DND-41 (cell line): ENCODE results near the gene RPS6KB2.

Experiments used
- ATAC-seq: fragments of 200-7000 bp; cut with Tn5 transposase; 3 replicates; pipeline ENCODE4 v1.9.1; 2021; ENCODE audit warnings: low read depth; ENCODE audit not compliant: insufficient read depth
- DNase-seq: peaks from one replicate; pipeline ENCODE4 v3.0.0-alpha.2; 2020
- H2AFZ ChIP-seq: 2 replicates; pipeline ENCODE4 v1.6.0; 2012; ENCODE audit warnings: low read depth, low read length
- H3K27ac ChIP-seq: 2 replicates; pipeline ENCODE4 v1.5.1; 2012; ENCODE audit warnings: low read length, inconsistent platforms
- H3K27me3 ChIP-seq: fragments of 200-600 bp; sonication (generic); 2 replicates; pipeline ENCODE4 v1.6.0; 2012; ENCODE audit warnings: low read length, mild to moderate bottlenecking, inconsistent platforms; ENCODE audit not compliant: insufficient read depth, poor library complexity
- H3K36me3 ChIP-seq: 2 replicates; pipeline ENCODE4 v1.5.1; 2012; ENCODE audit warnings: low read length, inconsistent platforms; ENCODE audit not compliant: insufficient read depth
- H3K4me1 ChIP-seq: 2 replicates; pipeline ENCODE4 v1.5.1; 2012; ENCODE audit warnings: mild to moderate bottlenecking, low read length; ENCODE audit not compliant: insufficient read depth
- H3K4me2 ChIP-seq: 2 replicates; pipeline ENCODE4 v1.6.0; 2012; ENCODE audit warnings: mild to moderate bottlenecking, moderate library complexity, low read length, inconsistent platforms; ENCODE audit not compliant: insufficient read depth
- H3K4me3 ChIP-seq, 2 experiments: fragments of 200-600 bp in 1 of 2; shearing (Covaris generic) in 1 of 2; 2 replicates each; pipeline ENCODE4 v1.5.1; 2012 to 2016; ENCODE audit warnings: inconsistent platforms in 2 of 2, low read length in 2 of 2, mild to moderate bottlenecking in 2 of 2, low read depth in 1 of 2, moderate library complexity in 1 of 2
- H3K79me2 ChIP-seq: 2 replicates; pipeline ENCODE4 v1.6.0; 2012; ENCODE audit warnings: low read length, inconsistent platforms; ENCODE audit not compliant: insufficient read depth
- H3K9ac ChIP-seq: 2 replicates; pipeline ENCODE4 v1.6.0; 2012; ENCODE audit warnings: low read depth, mild to moderate bottlenecking, inconsistent platforms, low read length, moderate library complexity
- H3K9me3 ChIP-seq: 2 replicates; pipeline ENCODE4 v1.5.1; 2012; ENCODE audit warnings: low read length, moderate library complexity, mild to moderate bottlenecking, inconsistent platforms; ENCODE audit not compliant: insufficient read depth, severe bottlenecking
- H4K20me1 ChIP-seq: 2 replicates; pipeline ENCODE4 v1.6.0; 2012; ENCODE audit warnings: low read length; ENCODE audit not compliant: insufficient read depth
- CTCF ChIP-seq: IDR thresholded peaks from 2 replicates; pipeline ENCODE4 v1.5.1; 2012; ENCODE audit warnings: borderline replicate concordance, low read length, moderate library complexity, mild to moderate bottlenecking; ENCODE audit not compliant: poor library complexity, severe bottlenecking; ENCODE audit errors: extremely low read depth
- EZH2 ChIP-seq: IDR thresholded peaks from 3 replicates; pipeline ENCODE4 v1.6.1; 2012; ENCODE audit warnings: borderline replicate concordance, low read depth, mild to moderate bottlenecking, moderate library complexity, low read length, inconsistent platforms; ENCODE audit not compliant: severe bottlenecking

Gene RPS6KB2

GRCh38 chr11:67448220-67448609 lies 19.9 kb downstream of the RPS6KB2 start:
- Histone ChIP-seq H3K4me3 (no peak overlapping the region), H3K4me1 (peaks cover 23% of the 10 kb centered on the region), H4K20me1 (no peaks in the 10 kb centered on the region), H3K36me3 (no peaks in the 10 kb centered on the region), H3K27ac (no peak overlapping the region), H3K4me2 (no peak overlapping the region), H3K9ac (no peak overlapping the region), H3K27me3 (no peaks in the 10 kb centered on the region), H3K79me2 (peaks cover 6% of the 10 kb centered on the region; the same call in 1 of the 2 replicates), H3K9me3 (no peaks in the 10 kb centered on the region), H2AFZ (no peak overlapping the region)
- ATAC-seq (no peak), DNase-seq (no peak)
- no peak for TF ChIP-seq EZH2
- no peak for TF ChIP-seq CTCF

DNA sequence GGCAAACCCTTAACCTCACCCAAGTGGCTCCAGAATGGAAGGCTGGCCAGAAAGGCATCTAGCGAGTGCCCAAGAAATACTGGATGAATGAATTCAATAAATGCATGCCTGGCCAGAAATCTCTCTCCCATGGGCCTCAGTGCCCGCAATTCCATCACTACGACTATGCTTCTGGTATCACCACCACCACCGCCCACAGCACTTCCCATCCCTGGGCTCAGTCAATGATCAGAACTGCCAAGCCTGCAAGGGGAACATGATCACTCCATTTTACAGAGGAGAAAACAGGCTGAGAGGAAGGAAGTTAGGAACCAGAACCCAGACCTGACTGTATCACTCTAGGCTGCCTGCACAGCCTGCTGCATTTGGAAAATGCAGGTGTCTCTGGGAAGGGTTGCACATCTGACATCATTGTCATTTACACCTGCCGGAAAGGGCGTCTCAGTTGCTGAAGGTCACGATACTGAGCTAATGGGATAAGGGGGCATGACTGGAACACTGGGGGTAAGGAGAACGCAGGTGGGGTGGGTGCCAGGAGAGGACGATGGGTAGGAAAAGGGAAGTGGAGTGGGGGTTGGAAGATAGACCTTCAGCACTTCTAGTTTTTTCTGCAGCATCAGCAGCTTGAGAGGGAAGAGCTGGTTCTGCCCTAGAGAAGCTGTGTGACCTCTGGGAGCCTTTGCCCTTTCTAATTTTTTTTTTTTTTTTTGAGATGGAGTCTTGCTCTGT lies 21.0 kb downstream of the RPS6KB2 start:
- H2AFZ ChIP-seq: no peak overlapping the region
- H3K36me3 ChIP-seq: no peaks in the 10 kb centered on the region
- no peak for ATAC-seq
- TF ChIP-seq CTCF: no peak
- TF ChIP-seq EZH2: no peak
- no peaks in the 10 kb centered on the region for H4K20me1 ChIP-seq
- no peaks in the 10 kb centered on the region for H3K9me3 ChIP-seq
- H3K9ac ChIP-seq: no peak overlapping the region
- H3K4me1 ChIP-seq: peaks cover 14% of the 10 kb centered on the region
- no peaks in the 10 kb centered on the region for H3K27me3 ChIP-seq
- no peak for DNase-seq
- H3K27ac ChIP-seq: no peak overlapping the region
- peaks cover 6% of the 10 kb centered on the region; the same call in 1 of the 2 replicates for H3K79me2 ChIP-seq
- no peak overlapping the region for H3K4me2 ChIP-seq
- H3K4me3 ChIP-seq: no peak overlapping the region

- Histone ChIP-seq H4K20me1 (no peaks in the 10 kb centered on the region), H3K4me2 (no peak overlapping the region), H3K79me2 (no peaks in the 10 kb centered on the region), H3K36me3 (no peaks in the 10 kb centered on the region), H3K9ac (no peak overlapping the region), H3K27me3 (no peaks in the 10 kb centered on the region), H3K4me3 (no peak overlapping the region), H3K27ac (no peak overlapping the region), H3K4me1 (no peaks in the 10 kb centered on the region), H3K9me3 (no peaks in the 10 kb centered on the region), H2AFZ (no peak overlapping the region)
- ATAC-seq: no peak
- DNase-seq: no peak
- TF ChIP-seq CTCF (no peak), EZH2 (no peak)
These were observed 22.7 kb downstream of the RPS6KB2 start for GRCh38 chr11:67450796-67451657.
